DMS79 treated with DMSO at 0.1 percent for 48 hours (cell line): ENCODE results near the gene ANKRD36C.
"Not testable (repeated sequence)": the region's sequence is repeated elsewhere in the genome, so short reads cannot be mapped to it uniquely, and the experiment has no call there.

Experiments used
- DNase-seq: peaks from one replicate; lab custom pipeline; 2025; lab: John Stamatoyannopoulos, UW

ANKRD36C gene

DNA sequence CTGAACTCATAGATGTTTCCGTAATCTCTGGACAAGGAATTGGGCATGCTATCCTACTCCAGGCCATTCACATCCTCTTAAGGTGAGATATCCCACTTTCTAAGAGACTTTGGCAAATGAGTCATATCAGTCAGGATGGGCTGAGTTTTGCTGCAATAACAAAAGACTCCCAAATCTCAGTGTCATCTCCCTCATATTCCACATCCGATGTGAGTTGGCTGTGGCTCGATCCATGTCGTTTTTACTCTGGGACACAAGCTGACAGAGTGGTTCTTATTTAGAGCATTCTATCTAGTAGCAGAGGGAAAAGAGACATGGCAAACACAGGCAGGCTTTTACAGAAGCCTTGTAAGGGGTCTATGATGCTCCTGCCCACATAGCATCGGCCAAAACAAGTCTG, 14.6 kb upstream of the ANKRD36C start:
- not testable (repeated sequence) for DNase-seq

DNA sequence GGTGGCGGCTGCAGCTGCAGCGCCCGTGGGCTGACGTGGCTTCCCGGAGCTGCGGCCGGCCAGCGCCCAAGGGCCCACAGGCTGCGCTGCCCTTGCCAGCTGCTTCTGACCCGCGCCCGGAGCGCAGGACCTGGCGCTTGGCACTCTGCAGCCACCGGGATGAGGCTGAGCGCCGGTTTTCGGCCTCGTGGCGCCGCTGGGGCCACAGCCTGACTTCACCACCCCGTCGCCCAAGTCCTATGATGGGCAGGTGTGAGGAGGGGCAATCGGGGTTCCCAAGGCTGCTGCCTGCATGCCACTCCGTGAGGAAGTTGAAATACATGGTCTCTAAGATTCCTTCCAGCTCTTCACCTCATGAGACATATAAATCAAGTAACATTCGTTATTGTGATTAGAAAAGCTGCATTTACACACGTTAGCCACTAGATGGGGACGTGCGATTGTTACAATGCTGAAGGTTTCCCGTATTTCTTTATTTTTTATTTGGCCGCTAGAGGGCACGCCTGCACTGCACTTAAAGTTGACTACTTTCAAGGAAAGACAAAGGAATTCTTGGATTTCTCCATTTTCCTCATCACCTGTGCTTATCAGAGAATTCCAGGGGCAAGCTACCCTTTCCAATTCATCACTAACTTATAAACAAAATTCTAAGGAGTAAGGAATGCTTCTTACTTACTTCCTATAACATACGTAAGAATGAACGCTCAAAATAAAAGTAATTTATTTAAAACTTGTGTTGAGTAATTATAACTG, 1.1 kb upstream of the ANKRD36C start:
- not testable (repeated sequence) for DNase-seq

DNA sequence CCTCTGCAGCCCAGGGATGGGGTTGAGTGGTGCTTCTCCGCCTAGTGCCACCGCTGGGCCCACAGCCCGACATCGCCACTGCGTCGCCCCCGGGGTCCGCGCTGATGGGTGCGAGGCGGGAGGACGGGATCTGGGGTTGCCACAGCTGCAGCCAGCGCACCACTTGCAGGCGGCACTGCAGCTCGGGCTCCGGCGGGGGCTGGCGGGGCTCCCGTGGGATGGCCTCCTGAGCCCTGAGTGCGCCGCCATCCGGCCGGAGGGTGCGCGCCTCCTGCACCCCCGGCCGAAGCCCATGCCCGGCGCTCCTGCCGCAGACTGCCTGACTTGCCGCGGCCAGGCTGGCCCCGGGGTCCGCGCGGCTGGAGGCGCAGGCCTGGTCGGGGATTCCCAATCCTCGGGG, 478 bp upstream of the ANKRD36C start:
- DNase-seq, result not testable (repeated sequence)

DNA sequence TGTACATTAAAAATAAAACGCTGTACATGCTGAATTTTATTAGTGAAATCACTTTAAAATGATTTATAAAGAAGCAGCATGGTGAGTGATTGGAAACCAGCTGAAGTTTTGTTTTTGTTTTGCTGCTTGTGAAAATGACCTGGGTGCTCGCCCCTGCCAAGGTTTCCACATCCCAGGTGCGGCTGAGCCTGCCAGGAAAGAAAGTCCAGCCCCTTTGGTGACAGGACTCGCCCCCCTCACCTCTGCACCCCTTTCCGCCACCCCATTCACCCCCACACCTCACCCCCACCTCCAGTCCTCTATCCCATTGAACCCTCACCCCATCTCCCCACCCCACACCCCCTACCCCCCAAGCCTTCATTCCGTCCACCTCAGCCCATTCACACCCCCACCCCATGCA, 740 bp downstream of the ANKRD36C start:
- not testable (repeated sequence) for DNase-seq

GRCh38 chr2:95951662-95952061, 40.0 kb downstream of the ANKRD36C start:
- DNase-seq, result not testable (repeated sequence)

DNA sequence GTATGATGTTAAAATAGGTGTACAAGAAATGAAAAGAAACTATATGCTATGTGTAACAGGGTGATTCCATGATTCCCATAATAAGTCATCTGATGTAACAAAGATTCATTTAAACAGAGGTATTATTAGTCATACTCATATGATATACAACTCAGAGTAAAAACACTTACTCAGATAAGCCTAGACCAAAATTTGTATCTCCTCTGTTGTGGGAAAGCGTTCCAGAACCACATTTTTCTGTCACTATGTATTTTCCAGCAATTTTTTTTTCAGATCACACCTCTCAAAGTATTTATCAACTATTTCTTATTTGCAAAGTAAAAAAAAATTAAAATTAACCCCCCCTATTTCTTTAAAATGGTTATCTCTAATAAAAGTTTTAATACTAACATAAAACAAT, 43.6 kb downstream of the ANKRD36C start:
- DNase-seq, result not testable (repeated sequence)

DNA sequence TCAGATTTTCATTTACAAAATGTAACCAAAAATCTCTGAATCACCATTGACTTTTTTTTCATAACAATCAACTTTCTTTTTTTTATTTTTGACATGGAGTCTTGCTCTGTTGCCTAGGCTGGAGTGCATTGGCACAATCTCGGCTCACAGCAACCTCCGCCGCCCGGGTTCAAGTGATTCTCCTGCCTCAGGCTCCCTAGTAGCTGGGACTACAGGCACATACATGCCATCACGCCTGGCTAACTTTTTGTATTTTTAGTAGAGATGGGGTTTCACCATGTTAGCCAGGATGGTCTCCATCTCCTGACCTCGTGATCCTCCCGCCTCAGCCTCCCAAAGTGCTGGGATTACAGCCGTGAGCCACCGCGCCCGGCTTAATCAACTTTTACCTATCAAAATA, 51.7 kb downstream of the ANKRD36C start:
- DNase-seq, result not testable (repeated sequence)

DNA sequence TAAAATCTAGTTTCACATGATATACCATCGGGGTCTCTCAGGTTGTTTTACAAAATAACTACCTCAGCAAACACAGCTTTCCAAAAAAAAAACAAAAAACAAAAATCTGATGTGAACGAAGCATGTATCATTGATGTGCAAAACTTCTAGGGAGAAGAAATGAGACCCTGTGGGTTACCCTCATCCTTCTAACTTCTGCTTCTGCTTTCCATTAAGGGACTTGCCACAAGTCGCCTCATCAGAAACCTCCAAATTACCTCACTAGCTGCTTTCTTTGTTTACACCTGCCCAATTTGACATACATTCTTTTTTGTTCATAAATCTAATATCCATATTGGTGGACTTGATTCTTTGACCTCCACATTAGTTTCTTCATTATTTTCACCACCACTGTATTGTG, 60.9 kb downstream of the ANKRD36C start:
- DNase-seq, result not testable (repeated sequence)

- DNase-seq, result not testable (repeated sequence)
These were observed 74.6 kb downstream of the ANKRD36C start for GRCh38 chr2:95917007-95917406.

GRCh38 chr2:95915131-95915530, 76.5 kb downstream of the ANKRD36C start:
- not testable (repeated sequence) for DNase-seq

GRCh38 chr2:95911431-95911830, 80.2 kb downstream of the ANKRD36C start:
- not testable (repeated sequence) for DNase-seq

- not testable (repeated sequence) for DNase-seq
These were observed 97.2 kb downstream of the ANKRD36C start for GRCh38 chr2:95894443-95894842.

GRCh38 chr2:95867929-95868328, 123.7 kb downstream of the ANKRD36C start:
- not testable (repeated sequence) for DNase-seq

GRCh38 chr2:95867047-95867677, 124.5 kb downstream of the ANKRD36C start:
- DNase-seq, result not testable (repeated sequence)

GRCh38 chr2:95862121-95862520, 129.5 kb downstream of the ANKRD36C start:
- not testable (repeated sequence) for DNase-seq

DNA sequence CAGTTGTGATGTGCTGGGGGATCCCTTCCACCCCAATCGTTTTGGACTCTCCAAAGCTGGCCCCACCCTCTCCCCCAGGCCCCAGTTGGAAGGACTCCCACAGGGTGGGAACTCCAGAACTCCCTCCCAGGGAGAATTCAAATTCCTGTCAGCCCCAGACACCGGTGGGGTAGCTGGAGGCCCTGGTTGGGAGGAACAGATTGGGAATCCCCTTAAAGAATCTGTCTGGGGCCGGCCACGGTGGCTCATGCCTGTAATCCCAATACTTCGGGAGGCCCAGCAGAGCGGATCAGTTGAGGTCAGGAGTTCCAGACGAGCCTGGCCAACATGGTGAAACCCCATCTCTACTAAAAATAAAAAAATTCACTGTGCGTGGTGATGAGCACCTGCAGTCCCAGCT, 155.5 kb downstream of the ANKRD36C start:
- no peak for DNase-seq

- DNase-seq, result not testable (repeated sequence)
These were observed 157.3 kb downstream of the ANKRD36C start for GRCh38 chr2:95834077-95835013.

DNA sequence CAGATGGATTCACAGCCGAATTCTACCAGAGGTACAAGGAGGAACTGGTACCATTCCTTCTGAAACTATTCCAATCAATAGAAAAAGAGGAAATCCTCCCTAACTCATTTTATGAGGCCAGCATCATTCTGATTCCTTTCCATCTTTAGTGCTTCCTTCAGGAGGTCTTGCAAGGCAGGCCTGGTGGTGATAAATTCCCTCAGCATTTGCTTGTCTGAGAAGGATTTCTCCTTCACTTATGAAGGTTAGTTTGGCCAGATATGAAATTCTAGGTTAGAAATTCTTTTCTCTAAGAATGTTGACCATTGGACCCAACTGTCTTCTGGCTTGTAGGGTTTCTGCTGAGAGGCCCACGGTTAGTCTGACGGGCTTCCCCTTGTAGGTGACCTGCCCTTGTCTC, 167.4 kb downstream of the ANKRD36C start:
- DNase-seq, result not testable (repeated sequence)

DNA sequence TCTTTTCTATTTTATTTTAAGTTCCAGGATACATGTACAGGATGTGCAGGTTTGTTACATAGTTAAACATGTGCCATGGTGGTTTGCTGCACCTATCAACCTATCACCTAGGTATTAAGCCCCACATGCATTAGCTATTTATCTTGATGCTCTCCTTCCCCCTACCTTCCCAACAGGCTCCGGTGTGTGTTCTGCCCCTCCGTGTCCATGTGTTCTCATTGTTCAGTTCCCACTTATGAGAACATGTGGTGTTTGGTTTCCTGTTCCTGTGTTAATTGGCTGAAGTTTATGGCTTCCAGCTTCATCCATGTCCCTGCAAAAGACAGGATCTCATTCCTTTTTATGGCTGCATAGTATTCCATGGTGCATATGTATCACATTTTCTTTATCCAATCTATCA, 174.1 kb downstream of the ANKRD36C start:
- not testable (repeated sequence) for DNase-seq

GRCh38 chr2:95813311-95813710, 178.3 kb downstream of the ANKRD36C start:
- DNase-seq, result not testable (repeated sequence)

- no peak for DNase-seq
These were observed 191.7 kb downstream of the ANKRD36C start for GRCh38 chr2:95799892-95800291.
